MM.1S (cell line): Measurements from ENCODE around the gene GRM1.

Source experiments
- DNase-seq: peaks from one replicate; pipeline ENCODE4 v3.0.0-alpha.2; 2015
- H2AFZ ChIP-seq: fragments of 300-600 bp; sonication (generic); 2 replicates; pipeline ENCODE4 v1.6.0; 2016; ENCODE audit warnings: antibody characterized with exemption, low read length
- H3F3A ChIP-seq: fragments of 300-600 bp; sonication (generic); 2 replicates; pipeline ENCODE4 v1.6.1; 2016; ENCODE audit warnings: mild to moderate bottlenecking, antibody characterized with exemption, low read length, moderate library complexity, mixed read lengths; ENCODE audit not compliant: insufficient read depth
- H3K27ac ChIP-seq: fragments of 300-600 bp; sonication (generic); 2 replicates; pipeline ENCODE4 v1.5.1; 2016; ENCODE audit warnings: mild to moderate bottlenecking, low read length
- H3K27me3 ChIP-seq: fragments of 300-600 bp; sonication (generic); replicated peaks from 2 replicates; pipeline ENCODE4 v1.6.0; 2016; ENCODE audit warnings: low read length; ENCODE audit not compliant: insufficient read depth
- H3K36me3 ChIP-seq: fragments of 300-600 bp; sonication (generic); replicated peaks from 2 replicates; pipeline ENCODE4 v1.6.1; 2016; ENCODE audit warnings: mild to moderate bottlenecking, low read length, mixed read lengths; ENCODE audit not compliant: insufficient read depth
- H3K4me1 ChIP-seq: fragments of 300-600 bp; sonication (generic); 2 replicates; pipeline ENCODE4 v1.6.1; 2016; ENCODE audit warnings: low read length, mixed read lengths
- H3K4me2 ChIP-seq: fragments of 300-600 bp; sonication (generic); 2 replicates; pipeline ENCODE4 v1.6.0; 2016; ENCODE audit warnings: low read depth, low read length
- H3K4me3 ChIP-seq: fragments of 300-600 bp; sonication (generic); 2 replicates; pipeline ENCODE4 v1.5.1; 2016; ENCODE audit warnings: low read length, mixed read lengths
- H3K79me2 ChIP-seq: fragments of 300-600 bp; sonication (generic); 2 replicates; pipeline ENCODE4 v1.6.1; 2016; ENCODE audit warnings: mixed run types, low read length, mixed read lengths
- H3K9ac ChIP-seq: fragments of 300-600 bp; sonication (generic); 2 replicates; pipeline ENCODE4 v1.6.1; 2016; ENCODE audit warnings: low read length, mixed read lengths
- H3K9me2 ChIP-seq: fragments of 300-600 bp; sonication (generic); replicated peaks from 2 replicates; pipeline ENCODE4 v1.6.1; 2016; ENCODE audit warnings: mild to moderate bottlenecking, low read length, mixed read lengths; ENCODE audit not compliant: insufficient read depth
- H3K9me3 ChIP-seq: fragments of 300-600 bp; sonication (generic); replicated peaks from 2 replicates; pipeline ENCODE4 v1.6.1; 2016; ENCODE audit warnings: mild to moderate bottlenecking, low read length, mixed read lengths; ENCODE audit not compliant: insufficient read depth
- H4K20me1 ChIP-seq: fragments of 300-600 bp; sonication (generic); 2 replicates; pipeline ENCODE4 v1.6.1; 2016; ENCODE audit warnings: mild to moderate bottlenecking, low read length, moderate library complexity, mixed read lengths; ENCODE audit not compliant: insufficient read depth
- EZH2 ChIP-seq: fragments of 300-600 bp; sonication (generic); optimal IDR thresholded peaks from 2 replicates; pipeline ENCODE3; 2017; ENCODE audit warnings: low read depth, mild to moderate bottlenecking, antibody characterized with exemption, low read length, mixed read lengths
- EZH2phosphoT487 ChIP-seq: fragments of 300-600 bp; sonication (generic); IDR thresholded peaks from 2 replicates; pipeline ENCODE4 v1.6.1; 2018; ENCODE audit warnings: antibody characterized with exemption, low read length
- TF ChIP-seq, protein P1 (sequence below): fragments of 300-600 bp; sonication (generic); IDR thresholded peaks from 2 replicates; pipeline ENCODE4 v1.5.1; 2016; ENCODE audit warnings: antibody characterized with exemption, low read length, mixed read lengths

The GRM1 gene

DNA sequence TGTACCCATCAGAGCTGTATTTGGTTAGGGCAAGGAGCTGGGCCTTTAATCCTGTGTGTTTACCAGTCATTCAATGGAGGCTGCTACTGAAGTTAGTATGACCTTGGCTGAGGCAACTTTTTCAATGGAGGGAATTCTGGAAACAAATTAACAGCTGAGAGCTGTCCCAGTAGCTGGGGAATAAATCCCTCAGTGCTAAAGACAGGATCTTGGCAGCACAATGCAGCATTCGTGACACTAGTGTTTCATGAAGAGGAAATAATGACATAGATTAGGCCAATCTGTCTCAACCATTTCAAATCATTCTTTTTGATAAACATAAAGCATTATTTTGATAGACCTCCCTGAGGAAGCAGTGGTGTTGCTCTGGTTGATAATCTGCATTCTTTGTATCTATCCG, 42.9 kb downstream of the GRM1 start:
- TF ChIP-seq EZH2phosphoT487 = no peak
- TF ChIP-seq EZH2 = no peak
- TF ChIP-seq, protein P1, sequence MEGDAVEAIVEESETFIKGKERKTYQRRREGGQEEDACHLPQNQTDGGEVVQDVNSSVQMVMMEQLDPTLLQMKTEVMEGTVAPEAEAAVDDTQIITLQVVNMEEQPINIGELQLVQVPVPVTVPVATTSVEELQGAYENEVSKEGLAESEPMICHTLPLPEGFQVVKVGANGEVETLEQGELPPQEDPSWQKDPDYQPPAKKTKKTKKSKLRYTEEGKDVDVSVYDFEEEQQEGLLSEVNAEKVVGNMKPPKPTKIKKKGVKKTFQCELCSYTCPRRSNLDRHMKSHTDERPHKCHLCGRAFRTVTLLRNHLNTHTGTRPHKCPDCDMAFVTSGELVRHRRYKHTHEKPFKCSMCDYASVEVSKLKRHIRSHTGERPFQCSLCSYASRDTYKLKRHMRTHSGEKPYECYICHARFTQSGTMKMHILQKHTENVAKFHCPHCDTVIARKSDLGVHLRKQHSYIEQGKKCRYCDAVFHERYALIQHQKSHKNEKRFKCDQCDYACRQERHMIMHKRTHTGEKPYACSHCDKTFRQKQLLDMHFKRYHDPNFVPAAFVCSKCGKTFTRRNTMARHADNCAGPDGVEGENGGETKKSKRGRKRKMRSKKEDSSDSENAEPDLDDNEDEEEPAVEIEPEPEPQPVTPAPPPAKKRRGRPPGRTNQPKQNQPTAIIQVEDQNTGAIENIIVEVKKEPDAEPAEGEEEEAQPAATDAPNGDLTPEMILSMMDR = no peak

DNA sequence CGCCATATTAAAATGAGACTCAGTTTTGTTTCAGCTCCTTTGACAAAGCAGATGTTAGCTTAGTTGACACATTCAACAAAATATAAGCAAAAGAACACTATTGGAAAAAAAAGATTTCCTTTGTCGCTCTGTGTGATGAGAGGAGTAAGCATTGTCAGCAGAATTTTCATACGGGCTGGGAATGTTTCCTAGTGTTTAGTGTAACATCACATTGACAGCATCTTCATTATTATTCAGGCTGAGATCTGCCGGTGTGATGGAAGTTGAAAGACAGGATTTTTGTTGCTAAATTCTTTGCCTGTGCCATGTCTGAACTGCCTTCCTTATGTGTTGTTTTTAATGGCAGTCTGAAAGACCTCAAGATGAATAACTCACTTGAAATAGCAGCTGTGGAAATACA, 49.1 kb downstream of the GRM1 start:
- Histone ChIP-seq H4K20me1 (no peaks in the 10 kb centered on the region), H3K9me3 (no peaks in the 10 kb centered on the region), H3K27me3 (no peaks in the 10 kb centered on the region), H3K9me2 (no peaks in the 10 kb centered on the region), H3K4me1 (no peaks in the 10 kb centered on the region), H3K9ac (no peak overlapping the region), H2AFZ (no peak overlapping the region), H3K27ac (no peak overlapping the region), H3K4me3 (no peak overlapping the region), H3K79me2 (no peaks in the 10 kb centered on the region), H3K36me3 (no peaks in the 10 kb centered on the region), H3K4me2 (no peak overlapping the region), H3F3A (no peaks in the 10 kb centered on the region)
- no peak for DNase-seq
- TF ChIP-seq, protein P1 = no peak
- TF ChIP-seq EZH2phosphoT487 = no peak
- TF ChIP-seq EZH2 = no peak

More for the DNA sequence above, 42.9 kb downstream of the GRM1 start:
- no peaks in the 10 kb centered on the region for H3K79me2 ChIP-seq
- no peak overlapping the region for H3K9ac ChIP-seq
- no peak overlapping the region for H3K4me2 ChIP-seq
- DNase-seq = no peak
- H3K9me3 ChIP-seq = no peaks in the 10 kb centered on the region
- no peaks in the 10 kb centered on the region for H3K4me1 ChIP-seq
- no peaks in the 10 kb centered on the region for H4K20me1 ChIP-seq
- no peak overlapping the region for H3K4me3 ChIP-seq
- H3K27ac ChIP-seq = no peak overlapping the region
- no peaks in the 10 kb centered on the region for H3K27me3 ChIP-seq
- no peaks in the 10 kb centered on the region for H3K9me2 ChIP-seq
- H3K36me3 ChIP-seq = no peaks in the 10 kb centered on the region
- H2AFZ ChIP-seq = no peak overlapping the region
- H3F3A ChIP-seq = no peaks in the 10 kb centered on the region

DNA sequence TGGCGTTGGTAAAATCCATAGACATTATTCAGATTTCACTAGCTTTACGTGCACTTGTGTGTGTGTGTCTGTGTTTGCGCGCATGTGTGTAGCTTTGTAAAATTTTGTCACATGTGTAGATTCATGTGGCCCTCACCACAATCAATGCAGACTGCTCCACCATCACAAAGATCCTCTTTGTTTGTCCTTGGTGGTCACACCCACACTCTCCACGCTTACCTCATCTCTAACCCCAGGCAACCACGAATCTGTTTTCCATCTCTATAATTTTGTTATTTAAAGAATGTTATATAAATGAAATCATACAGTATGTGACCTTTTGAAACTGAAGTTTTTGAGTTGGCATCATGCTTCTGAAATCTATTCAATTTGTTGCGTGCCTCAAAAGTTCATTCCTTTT, 58.5 kb downstream of the GRM1 start:
- Histone ChIP-seq H3K4me1 (no peaks in the 10 kb centered on the region), H3K27ac (no peak overlapping the region), H3K9me2 (no peaks in the 10 kb centered on the region), H3K9ac (no peak overlapping the region), H3F3A (no peaks in the 10 kb centered on the region), H3K4me3 (no peak overlapping the region), H3K36me3 (no peaks in the 10 kb centered on the region), H2AFZ (no peak overlapping the region), H4K20me1 (no peaks in the 10 kb centered on the region), H3K4me2 (no peak overlapping the region), H3K9me3 (no peaks in the 10 kb centered on the region), H3K27me3 (no peaks in the 10 kb centered on the region), H3K79me2 (no peaks in the 10 kb centered on the region)
- DNase-seq = no peak
- TF ChIP-seq EZH2 (no peak), EZH2phosphoT487 (no peak)
- TF ChIP-seq, protein P1 = no peak

DNA sequence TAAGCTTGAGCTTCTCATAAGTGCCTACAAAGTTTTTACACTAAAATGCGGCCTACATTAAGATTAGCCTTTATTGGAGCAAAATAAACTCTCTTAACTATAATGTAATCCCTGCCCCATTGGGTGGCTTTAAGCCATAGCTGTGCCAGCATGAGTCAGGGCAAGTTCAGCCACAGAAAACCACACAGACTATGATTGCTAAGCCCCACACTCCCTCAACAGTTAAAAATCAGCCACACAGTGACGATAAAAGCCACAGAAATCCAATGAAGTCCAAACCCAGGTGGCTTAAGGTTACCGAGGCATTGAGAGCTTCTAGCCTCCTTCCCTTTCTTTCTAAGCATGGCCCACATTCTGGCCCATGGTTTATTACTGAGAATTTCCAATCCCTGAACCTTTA, 61.6 kb downstream of the GRM1 start:
- H3K27me3 ChIP-seq = no peaks in the 10 kb centered on the region

More for the DNA sequence above, 61.6 kb downstream of the GRM1 start:
- Histone ChIP-seq H3K9me2 (no peaks in the 10 kb centered on the region), H3K79me2 (no peaks in the 10 kb centered on the region), H3K4me3 (no peak overlapping the region), H4K20me1 (no peaks in the 10 kb centered on the region), H3K9ac (no peak overlapping the region), H3F3A (no peaks in the 10 kb centered on the region), H3K4me2 (no peak overlapping the region), H2AFZ (no peak overlapping the region), H3K27ac (no peak overlapping the region), H3K9me3 (no peaks in the 10 kb centered on the region), H3K36me3 (no peaks in the 10 kb centered on the region), H3K4me1 (no peaks in the 10 kb centered on the region)
- TF ChIP-seq, protein P1 = no peak
- TF ChIP-seq EZH2phosphoT487 (no peak), EZH2 (no peak)
- no peak for DNase-seq
